ENCODE data around the gene OR10D3.

DNA sequence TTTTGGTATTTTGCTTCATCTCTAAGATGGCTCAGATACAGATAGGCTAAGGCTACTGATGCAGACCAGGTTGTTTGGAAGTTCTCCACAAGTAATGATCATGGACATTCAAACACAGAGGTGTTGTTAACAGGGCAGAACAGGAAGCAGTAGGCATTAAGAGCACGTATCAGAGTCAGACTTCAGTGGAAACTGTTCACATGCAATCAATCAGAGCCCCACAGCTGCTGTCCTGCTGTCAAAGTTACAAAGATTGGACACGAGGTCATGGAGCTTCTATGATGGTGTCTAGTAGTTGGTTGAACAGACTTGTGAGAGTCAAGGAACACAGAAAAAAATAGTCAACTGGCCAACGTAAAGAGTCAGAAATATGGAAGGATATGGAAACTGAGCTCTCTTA, 19.8 kb downstream of the OR10D3 start:
- TF ChIP-seq POLR2AphosphoS5 (IDR thresholded peaks at IDR 0.05; ENCODE audit: borderline replicate concordance, low read depth, low read length) (no peak), EZH2 (IDR thresholded peaks at IDR 0.05) (no peak), FOXP2 (optimal IDR thresholded peaks at IDR 0.05; ENCODE audit: control extremely low read depth, extremely low read length, insufficient read depth) (no peak)

All from SK-N-MC (cell line).